Measurements from ENCODE around the gene FSTL3.
"Not testable (repeated sequence)": the region's sequence is repeated elsewhere in the genome, so short reads cannot be mapped to it uniquely, and the experiment has no call there.

FSTL3 gene

DNA sequence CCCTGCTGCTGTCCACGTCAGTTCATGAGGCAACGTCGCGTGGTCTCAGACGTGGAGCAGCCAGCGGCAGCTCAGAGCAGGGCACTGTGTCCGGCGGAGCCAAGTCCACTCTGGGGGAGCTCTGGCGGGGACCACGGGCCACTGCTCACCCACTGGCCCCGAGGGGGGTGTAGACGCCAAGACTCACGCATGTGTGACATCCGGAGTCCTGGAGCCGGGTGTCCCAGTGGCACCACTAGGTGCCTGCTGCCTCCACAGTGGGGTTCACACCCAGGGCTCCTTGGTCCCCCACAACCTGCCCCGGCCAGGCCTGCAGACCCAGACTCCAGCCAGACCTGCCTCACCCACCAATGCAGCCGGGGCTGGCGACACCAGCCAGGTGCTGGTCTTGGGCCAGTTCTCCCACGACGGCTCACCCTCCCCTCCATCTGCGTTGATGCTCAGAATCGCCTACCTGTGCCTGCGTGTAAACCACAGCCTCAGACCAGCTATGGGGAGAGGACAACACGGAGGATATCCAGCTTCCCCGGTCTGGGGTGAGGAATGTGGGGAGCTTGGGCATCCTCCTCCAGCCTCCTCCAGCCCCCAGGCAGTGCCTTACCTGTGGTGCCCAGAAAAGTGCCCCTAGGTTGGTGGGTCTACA is 6.6 kb downstream of the FSTL3 start:
- no peak for DNase-seq

DNA sequence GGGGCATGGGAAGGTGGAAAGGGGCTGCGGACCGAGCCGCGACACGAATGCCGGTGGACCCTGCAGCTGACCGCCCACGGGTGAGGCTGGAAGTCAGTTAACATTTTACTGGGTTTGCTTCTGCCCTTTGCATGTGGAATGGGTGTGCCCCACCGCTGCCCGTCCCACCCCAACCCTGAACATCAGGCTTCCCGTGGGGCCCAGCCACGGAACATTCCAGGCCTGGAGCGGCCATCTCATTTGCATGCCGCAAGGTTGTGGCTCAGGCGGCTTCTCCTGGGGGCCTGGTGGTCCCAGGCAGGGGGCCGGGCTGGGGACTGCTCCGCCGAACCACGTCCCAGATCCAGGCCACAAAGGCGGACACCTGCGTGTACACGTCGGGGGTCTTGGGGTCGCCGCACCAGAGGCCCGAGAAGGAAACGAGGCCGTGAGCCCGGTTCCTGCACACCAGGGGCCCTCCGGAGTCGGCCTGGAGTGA is 9.3 kb downstream of the FSTL3 start:
- DNase-seq = no peak

DNA sequence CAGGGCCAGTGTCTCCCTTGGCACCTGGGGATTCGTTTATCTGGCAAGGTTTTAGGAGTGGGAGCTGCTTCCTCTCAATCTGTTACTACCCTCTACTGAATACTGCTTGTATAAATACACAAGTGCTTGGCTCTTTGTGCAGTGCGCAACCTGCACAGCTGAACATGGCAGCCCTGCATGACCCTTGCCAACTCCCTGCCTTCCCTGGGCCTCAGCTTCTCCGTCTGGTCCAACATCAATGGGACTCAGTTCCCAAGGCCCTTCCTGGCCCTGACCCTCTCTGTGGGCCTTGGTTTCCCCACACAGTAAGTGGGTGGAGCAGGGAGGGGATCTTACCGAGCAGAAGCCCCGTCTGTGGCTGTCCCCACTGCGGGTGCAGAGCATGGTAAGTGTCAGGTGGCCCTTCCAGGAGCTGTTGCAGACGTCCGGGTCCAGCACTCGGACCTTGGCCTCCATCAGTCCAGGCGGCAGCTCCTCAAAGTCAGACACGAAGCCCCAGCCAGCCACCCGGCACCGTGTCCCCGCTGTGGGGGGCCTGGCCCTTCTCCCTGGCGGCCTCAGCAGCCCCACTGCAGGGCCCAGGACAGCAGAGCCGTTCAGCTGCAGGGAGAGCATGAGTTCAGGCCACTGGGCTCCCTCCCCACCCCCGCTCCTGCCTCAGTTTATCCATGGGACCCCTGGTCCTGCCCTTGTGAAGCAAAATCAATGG is 10.6 kb downstream of the FSTL3 start:
- DNase-seq = no peak

- no peak for DNase-seq
Measured at GRCh38 chr19:687569-688166, 11.5 kb downstream of the FSTL3 start.

GRCh38 chr19:688214-688613 is 12.0 kb downstream of the FSTL3 start:
- no peak for DNase-seq

- no peak for DNase-seq
Measured at GRCh38 chr19:688992-689391, 12.8 kb downstream of the FSTL3 start.

GRCh38 chr19:690203-690602 is 14.0 kb downstream of the FSTL3 start:
- DNase-seq = no peak

- no peak for DNase-seq
Measured at GRCh38 chr19:694481-695351, 18.5 kb downstream of the FSTL3 start.

GRCh38 chr19:695352-695949 is 19.3 kb downstream of the FSTL3 start, which contains the start of gene PRSS57:
Gene PRSS57 (minus strand): TSS chr19:695452. CDS start chr19:695430, 22 bp downstream.
- DNase-seq = no peak

DNA sequence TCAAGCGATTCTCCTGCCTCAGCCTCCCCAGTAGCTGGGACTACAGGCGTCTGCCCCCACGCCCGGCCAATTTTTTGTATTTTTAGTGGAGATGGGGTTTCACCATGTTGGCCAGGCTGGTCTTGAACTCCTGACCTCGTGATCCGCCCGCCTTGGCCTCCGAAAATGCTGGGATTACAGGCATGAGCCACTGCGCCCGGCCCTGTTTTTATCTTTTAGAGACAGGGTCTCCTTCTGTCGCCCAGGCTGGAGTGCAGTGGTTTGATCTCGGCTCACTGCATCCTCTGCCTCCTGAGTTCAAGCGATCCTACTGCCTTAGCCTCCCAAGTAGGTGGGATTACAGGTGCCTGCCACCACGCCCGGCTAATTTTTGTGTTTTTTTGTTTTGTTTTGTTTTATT is 22.3 kb downstream of the FSTL3 start:
- not testable (repeated sequence) for DNase-seq

DNA sequence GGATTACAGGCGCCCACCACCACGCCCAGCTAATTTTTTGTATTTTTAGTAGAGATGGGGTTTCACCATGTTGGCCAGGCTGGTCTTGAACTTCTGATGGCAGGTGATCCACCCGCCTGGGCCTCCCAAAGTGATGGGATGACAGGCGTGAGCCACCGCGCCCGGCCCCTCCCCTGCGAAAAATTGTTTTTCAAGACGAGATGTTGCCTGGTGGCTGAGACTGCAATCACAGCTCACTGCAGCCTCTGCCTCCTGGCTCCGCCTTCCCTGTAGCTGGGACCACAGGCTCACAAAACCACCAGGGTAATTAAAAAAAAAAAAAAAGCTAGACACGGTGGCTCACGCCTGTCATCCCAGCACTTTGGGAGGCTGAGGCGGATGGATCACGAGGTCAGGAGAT is 23.7 kb downstream of the FSTL3 start:
- DNase-seq = not testable (repeated sequence)

- DNase-seq = not testable (repeated sequence)
Measured at GRCh38 chr19:702847-703246, 26.7 kb downstream of the FSTL3 start.

DNA sequence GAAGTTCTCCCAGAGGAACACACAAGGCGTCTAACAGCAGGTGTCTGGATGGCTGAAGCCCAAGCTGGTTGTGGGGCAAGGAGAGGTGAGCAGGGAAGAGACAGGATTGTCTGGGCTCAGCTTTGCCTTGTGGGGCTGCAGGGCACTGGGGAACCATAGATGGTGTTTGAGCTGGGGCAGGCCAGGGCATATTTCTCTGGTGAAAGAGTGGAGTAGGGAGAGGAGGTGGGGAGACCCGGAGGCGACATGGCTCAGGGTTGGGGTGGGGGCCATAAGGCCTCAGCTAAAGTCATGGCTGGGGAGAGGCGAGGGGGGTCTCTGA is 27.1 kb downstream of the FSTL3 start:
- no peak for DNase-seq

- DNase-seq = no peak
Measured at GRCh38 chr19:703651-704446, 27.7 kb downstream of the FSTL3 start.

DNA sequence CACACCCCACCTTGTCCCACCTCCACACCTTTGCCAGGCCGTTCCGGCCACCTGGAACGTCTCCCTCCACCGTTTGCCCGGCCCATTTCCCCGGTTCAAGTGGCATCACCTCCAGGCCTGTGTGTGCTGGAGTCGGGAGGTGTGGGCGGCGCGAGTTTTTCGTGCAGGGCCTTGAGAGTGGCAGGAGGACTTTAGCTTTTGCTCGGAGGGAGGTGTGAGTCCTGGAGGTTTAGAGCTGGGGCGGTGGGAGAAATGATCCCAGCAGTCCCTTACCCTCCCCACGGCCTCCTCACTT is 28.2 kb downstream of the FSTL3 start:
- DNase-seq = no peak

DNA sequence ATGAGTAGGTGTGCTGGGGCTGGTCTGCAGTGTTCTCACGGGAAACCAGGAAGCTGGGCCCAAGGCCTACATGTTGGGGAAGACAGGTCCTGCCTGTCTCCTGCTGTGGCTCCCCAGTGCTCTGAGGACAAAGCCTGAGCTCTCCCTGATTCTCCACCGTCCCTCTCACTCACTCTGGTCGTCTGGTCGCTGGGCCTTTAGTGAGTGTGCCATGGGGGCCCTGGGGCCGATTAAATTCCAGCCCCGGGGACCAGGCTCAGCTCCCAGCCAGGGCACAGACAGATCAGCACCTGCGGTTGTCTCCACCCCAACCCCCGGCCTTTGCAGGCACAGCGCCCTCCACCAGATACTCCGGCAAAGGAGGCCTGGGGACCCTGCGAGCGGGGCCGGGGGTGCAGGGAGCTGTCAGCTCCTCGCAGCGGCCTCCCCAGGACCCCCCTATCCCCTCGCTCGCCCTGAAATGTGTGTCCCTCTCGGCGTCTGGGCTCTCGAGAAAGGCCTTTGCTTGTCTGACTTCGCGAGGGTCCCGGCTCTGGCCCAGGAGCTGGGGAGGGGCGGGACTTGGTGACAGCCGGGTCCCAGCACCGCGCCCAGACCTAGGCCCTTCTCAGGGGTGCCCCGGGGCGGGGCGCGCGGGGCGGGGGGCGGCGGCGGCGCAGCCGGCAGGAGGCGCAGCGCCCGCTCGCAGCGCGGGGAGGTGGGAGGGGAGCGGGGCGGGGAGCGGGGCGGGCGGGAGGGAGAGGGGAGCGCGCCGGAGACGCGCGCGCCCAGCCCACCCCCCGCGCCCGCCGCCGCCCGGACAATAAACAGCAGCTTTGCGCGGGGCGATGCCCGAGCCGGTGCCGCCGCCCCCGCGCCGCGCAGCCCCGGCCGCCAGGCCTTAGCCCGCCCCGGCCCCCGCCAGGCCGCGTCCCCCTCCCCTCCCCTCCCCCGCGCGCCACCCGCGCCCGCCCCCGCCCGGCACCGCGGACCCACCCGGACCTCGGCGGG is 32.3 kb downstream of the FSTL3 start, which contains the start of gene PALM:
PALM (plus strand) TSS at position 782 of the 990 bp plus-strand sequence. CDS start 212 bp downstream, outside the sequence.
- no peak for DNase-seq

GRCh38 chr19:709196-709964 is 33.2 kb downstream of the FSTL3 start:
- DNase-seq = no peak

GRCh38 chr19:709965-710571 is 33.9 kb downstream of the FSTL3 start:
- DNase-seq = no peak

DNA sequence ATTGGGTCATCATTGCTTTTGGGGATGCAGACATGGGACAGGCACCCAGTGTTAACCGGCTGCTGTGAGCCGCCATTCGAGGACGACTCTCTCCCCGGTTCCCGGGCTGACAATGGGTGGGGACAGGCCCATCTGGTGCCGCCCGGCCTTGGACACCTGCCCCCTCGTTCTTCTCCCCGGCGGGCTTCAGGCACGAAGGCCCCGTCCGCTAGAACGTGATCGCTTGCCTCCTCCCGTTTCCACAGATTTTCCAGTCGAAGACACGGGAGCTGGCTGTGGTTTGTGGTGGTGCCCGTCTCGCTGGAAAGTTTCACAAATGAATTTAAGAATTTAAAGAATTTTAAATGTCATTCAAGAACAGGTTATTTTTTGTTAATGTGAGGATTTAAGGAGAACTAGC is 34.6 kb downstream of the FSTL3 start:
- no peak for DNase-seq
